Left lung (tissue), 10 donors: ENCODE measurements around the gene DIP2C. TPM values are rescaled to one million over a fixed set of nuclear protein-coding genes. Genes with fewer than 3 reads are reported as not detected.
"Not testable (repeated sequence)": the region's sequence is repeated elsewhere in the genome, so short reads cannot be mapped to it uniquely, and the experiment has no call there.

ENCODE experiments used
- ATAC-seq: fragments of 200-7000 bp; cut with Tn5 transposase; one replicate; pipeline ENCODE4 v1.9.1; 2020; ENCODE audit warnings: moderate library complexity
- DNase-seq, 4 donors: peaks; one replicate each; pipeline ENCODE4 v3.0.0-alpha.2; 2013 to 2020
- H3K27ac ChIP-seq, 2 donors: fragments of 200-600 bp; sonication (generic) in 1 of 2; one replicate each; pipeline versions ENCODE4 v1.5.0 to v1.8.0; 2020 to 2021
- H3K27me3 ChIP-seq, 2 donors: fragments of 200-600 bp; sonication (generic) in 1 of 2; one replicate each; pipeline versions ENCODE4 v1.5.0 to v1.8.0; 2020 to 2021
- H3K36me3 ChIP-seq, 2 donors: fragments of 200-600 bp; sonication (generic) in 1 of 2; one replicate each; pipeline versions ENCODE4 v1.5.0 to v1.8.0; 2020 to 2021
- H3K4me1 ChIP-seq, 2 donors: fragments of 200-600 bp; one replicate each; pipeline ENCODE4 v1.8.0; 2021
- H3K4me3 ChIP-seq, 2 donors: fragments of 200-600 bp; sonication (generic) in 1 of 2; one replicate each; pipeline versions ENCODE4 v1.5.0 to v1.8.0; 2020 to 2021; ENCODE audit warnings: mild to moderate bottlenecking in 1 of 2
- H3K9me3 ChIP-seq, 2 donors: fragments of 200-600 bp; sonication (generic) in 1 of 2; one replicate each; pipeline versions ENCODE4 v1.5.0 to v1.8.0; 2020 to 2021
- CTCF ChIP-seq, 2 donors: fragments of 200-600 bp; sonication (generic) in 1 of 2; IDR thresholded peaks; one replicate each; pipeline versions ENCODE4 v1.5.0 to v1.8.0; 2021; ENCODE audit warnings: antibody characterized with exemption in 2 of 2
- intact Hi-C, 2 donors: fragments of 100-400 bp; cut with DNase I; formaldehyde crosslinking; loops; one replicate each; pipeline versions ENCODE4 v1.11.2 to v1.14.2; 2022
- polyA plus RNA-seq, 6 donors: library from polyadenylated mRNA; unstranded; fragments of 120-200 nt; gene quantifications; one replicate each; pipeline ENCODE4 v1.2.1, GENCODE V29; 2013; ENCODE audit not compliant: insufficient read length in 6 of 6
- total RNA-seq, 2 donors: library from RNA; stranded (reverse); fragmentation: NEBNext Ultra II Directional; extraction: Animal tissue kit (Norgen Biotek cat#: 25700); gene quantifications; one replicate each; pipeline ENCODE4 v1.2.1, GENCODE V29; 2021
- donor health status: DM: no; HTN: yes; CAD: no.
- donor health status: DM: no; HTN: no; CAD: no.

DIP2C gene
- total and polyA plus RNA-seq, 8 donors, result 10.5 to 22.5 (median 19.5) TPM

GRCh38 chr10:650441-650851 is 39.0 kb downstream of the DIP2C start:
- ATAC-seq (no peak), DNase-seq (peak in 1 of 4 donors; percentile 58)
- no peak for TF ChIP-seq CTCF (IDR thresholded peaks at IDR 0.05)
- Histone ChIP-seq H3K4me3 (no peak overlapping the region), H3K27me3 (no peaks in the 10 kb centered on the region), H3K27ac (no peak overlapping the region), H3K36me3 (no peaks in the 10 kb centered on the region), H3K9me3 (no peaks in the 10 kb centered on the region), H3K4me1 (peaks cover 0 to 11% of the 10 kb centered on the region in 2 donors)
- intact Hi-C loops, result no loop called here

- H3K36me3 ChIP-seq, result no peaks in the 10 kb centered on the region
- ATAC-seq, result peak; percentile 64
- H3K4me3 ChIP-seq, result no peak overlapping the region
- H3K9me3 ChIP-seq, result peaks cover 0 to 3% of the 10 kb centered on the region in 2 donors
- peaks cover 0 to 11% of the 10 kb centered on the region in 2 donors for H3K4me1 ChIP-seq
- peak in 2 of 4 donors; percentile 61 to 76 for DNase-seq
- intact Hi-C loops, result no loop called here
- no peak overlapping the region for H3K27ac ChIP-seq
- H3K27me3 ChIP-seq, result no peaks in the 10 kb centered on the region
- TF ChIP-seq CTCF (IDR thresholded peaks at IDR 0.05), result no peak
Measured at GRCh38 chr10:649798-650440, 39.5 kb downstream of the DIP2C start.

- DNase-seq (no peak), ATAC-seq (no peak)
- no peak overlapping the region for H3K4me3 ChIP-seq
- no peak for TF ChIP-seq CTCF (IDR thresholded peaks at IDR 0.05)
- no peak overlapping the region for H3K27ac ChIP-seq
- H3K4me1 ChIP-seq, result peaks cover 0 to 11% of the 10 kb centered on the region in 2 donors
- intact Hi-C loops, result no loop called here
- H3K27me3 ChIP-seq, result no peaks in the 10 kb centered on the region
- peaks cover 0 to 8% of the 10 kb centered on the region in 2 donors for H3K9me3 ChIP-seq
- no peaks in the 10 kb centered on the region for H3K36me3 ChIP-seq
Measured at GRCh38 chr10:649445-649797, 40.0 kb downstream of the DIP2C start.

GRCh38 chr10:647019-647418 is 42.4 kb downstream of the DIP2C start:
- peaks cover 0 to 11% of the 10 kb centered on the region in 2 donors for H3K9me3 ChIP-seq
- H3K36me3 ChIP-seq, H3K27ac ChIP-seq, ATAC-seq, H3K4me3 ChIP-seq, H3K27me3 ChIP-seq, DNase-seq, intact Hi-C loops: not testable (repeated sequence)
- peaks cover 0 to 11% of the 10 kb centered on the region in 2 donors for H3K4me1 ChIP-seq

GRCh38 chr10:646118-646524 is 43.3 kb downstream of the DIP2C start:
- no peaks in the 10 kb centered on the region for H3K36me3 ChIP-seq

More at GRCh38 chr10:646118-646524, 43.3 kb downstream of the DIP2C start:
- intact Hi-C loops, result no loop called here
- Histone ChIP-seq H3K4me3 (no peak overlapping the region), H3K27ac (no peak overlapping the region), H3K9me3 (peaks cover 0 to 11% of the 10 kb centered on the region in 2 donors), H3K4me1 (peaks cover 0 to 11% of the 10 kb centered on the region in 2 donors), H3K27me3 (no peaks in the 10 kb centered on the region)
- ATAC-seq (no peak), DNase-seq (no peak)
- no peak for TF ChIP-seq CTCF (IDR thresholded peaks at IDR 0.05)
